ENCODE results near the gene ZBTB18. TPM values are rescaled to one million over a fixed set of nuclear protein-coding genes. Genes with fewer than 3 reads are reported as not detected.

Gene ZBTB18
- total RNA-seq, 1 experiment from 2014 or later = 29.4 TPM

DNA sequence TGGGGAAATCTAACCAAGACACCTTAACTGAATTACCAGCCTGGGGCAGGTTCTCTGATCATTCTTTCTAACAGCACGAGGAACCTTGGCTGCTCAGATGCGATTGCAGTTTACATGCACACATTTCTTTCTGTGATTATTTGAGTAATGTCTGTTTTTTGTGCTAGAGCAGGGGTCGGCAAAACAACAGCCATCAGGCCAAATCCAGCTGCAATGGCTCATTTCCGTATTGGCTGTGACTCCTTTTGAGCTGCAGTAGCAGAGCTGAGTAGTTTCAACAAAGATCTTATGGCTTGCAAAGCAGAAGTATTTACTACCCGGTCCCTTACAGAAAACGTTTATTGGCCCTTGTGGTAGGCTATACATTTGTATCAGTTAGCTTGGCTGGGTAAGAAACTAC lies 37.1 kb downstream of the ZBTB18 start:
- no peak for DNase-seq (ENCODE audit: low read depth)

DNA sequence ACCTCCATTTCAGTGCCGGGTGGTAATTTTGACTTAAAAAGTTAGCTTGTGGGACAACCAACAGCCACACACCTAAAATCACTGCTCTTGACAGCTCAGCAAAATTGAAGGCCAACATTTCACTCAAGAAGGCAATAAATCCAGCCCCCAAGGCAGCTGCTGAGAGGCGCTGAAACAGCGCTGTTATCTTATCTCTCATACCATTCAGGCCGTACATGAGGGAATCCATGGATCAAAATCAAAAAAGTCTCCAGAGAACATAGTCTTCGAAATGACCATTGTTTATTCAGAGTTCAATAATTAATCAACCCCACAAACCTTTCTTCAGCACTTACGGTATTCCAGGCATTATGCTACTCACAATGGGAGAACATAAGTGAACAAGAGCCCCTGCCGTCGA lies 38.5 kb downstream of the ZBTB18 start:
- DNase-seq (ENCODE audit: low read depth) = no peak

DNA sequence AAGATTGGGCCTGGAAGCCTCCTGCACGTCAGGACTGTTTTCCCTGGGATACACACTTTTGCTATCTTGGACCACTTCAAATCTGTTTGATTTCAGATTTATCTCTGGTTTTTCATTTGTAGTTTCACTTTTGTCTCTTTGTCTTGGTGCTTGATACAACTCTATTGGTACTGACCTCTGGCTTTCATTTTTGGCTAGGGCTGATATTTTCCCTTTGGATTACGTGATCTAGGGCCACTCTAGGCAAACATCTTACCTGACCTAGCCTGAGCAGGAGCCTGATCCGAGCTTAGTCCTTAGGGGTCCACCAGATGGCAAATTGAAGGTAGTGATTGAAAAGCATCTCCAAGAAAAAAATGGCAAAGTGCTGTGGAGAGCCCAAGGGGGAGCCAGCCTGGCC lies 39.6 kb downstream of the ZBTB18 start:
- no peak for DNase-seq (ENCODE audit: low read depth)

GRCh38 chr1:244092293-244092963 lies 41.3 kb downstream of the ZBTB18 start:
- peak; percentile 89 for DNase-seq (ENCODE audit: low read depth)

- no peak for DNase-seq (ENCODE audit: low read depth)
Measured at GRCh38 chr1:244092964-244093638, 42.0 kb downstream of the ZBTB18 start.

DNA sequence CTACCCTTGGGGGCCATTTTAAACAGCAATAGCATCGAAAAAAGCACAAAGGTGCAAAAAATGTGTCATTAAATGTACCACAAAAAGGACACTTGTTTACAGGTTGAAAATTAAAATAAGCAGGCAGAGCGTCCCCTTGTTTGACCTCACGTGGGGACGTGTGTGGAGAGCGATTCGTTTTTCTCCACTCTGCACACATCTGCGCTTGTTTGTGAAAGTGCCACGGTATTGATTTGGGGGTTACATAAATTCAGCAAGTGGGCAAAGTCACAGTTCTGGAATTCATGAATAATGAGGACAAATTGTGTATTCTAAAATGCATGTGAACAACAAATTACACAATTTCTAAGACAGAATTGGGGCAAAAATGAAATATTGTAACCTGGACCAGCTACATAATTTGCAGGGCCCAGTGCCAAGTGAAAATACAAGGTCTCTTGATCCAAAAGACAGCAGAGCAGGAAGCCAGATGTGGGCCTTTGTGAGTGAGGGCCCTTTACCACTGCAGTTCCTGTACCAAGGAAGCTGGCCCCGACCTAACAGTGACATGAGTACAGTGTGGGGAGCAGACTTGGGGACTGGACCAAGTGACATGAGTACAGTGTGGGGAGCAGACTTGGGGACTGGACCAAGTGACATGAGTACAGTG lies 43.9 kb downstream of the ZBTB18 start:
- no peak for DNase-seq (ENCODE audit: low read depth)

GRCh38 chr1:244095529-244095911 lies 44.4 kb downstream of the ZBTB18 start:
- DNase-seq (ENCODE audit: low read depth) = no peak

GRCh38 chr1:244096066-244096610 lies 45.1 kb downstream of the ZBTB18 start:
- DNase-seq (ENCODE audit: low read depth) = no peak

- no peak for DNase-seq (ENCODE audit: low read depth)
Measured at GRCh38 chr1:244096691-244097090, 45.6 kb downstream of the ZBTB18 start.

- DNase-seq (ENCODE audit: low read depth) = no peak
Measured at GRCh38 chr1:244097523-244098405, 46.7 kb downstream of the ZBTB18 start.

- no peak for DNase-seq (ENCODE audit: low read depth)
Measured at GRCh38 chr1:244099258-244099930, 48.3 kb downstream of the ZBTB18 start.

DNA sequence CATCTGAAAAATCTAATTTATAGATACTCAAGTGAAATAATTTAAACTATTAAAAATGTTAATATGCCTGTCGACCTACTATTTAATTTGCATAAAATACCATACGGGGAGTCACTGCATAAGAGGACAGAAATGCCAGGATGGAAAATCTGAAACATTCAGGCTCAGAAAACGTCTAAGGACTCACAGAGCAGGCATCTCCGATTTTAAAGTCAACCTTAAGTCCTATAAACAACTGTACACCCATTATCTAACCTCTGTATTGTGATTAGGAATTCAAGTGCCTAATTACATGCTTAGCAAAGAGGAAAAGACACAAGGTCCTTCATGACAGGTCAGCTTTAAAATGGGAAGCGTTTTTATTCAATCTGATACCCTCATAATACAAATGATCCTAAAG lies 49.2 kb downstream of the ZBTB18 start:
- no peak for DNase-seq (ENCODE audit: low read depth)

DNA sequence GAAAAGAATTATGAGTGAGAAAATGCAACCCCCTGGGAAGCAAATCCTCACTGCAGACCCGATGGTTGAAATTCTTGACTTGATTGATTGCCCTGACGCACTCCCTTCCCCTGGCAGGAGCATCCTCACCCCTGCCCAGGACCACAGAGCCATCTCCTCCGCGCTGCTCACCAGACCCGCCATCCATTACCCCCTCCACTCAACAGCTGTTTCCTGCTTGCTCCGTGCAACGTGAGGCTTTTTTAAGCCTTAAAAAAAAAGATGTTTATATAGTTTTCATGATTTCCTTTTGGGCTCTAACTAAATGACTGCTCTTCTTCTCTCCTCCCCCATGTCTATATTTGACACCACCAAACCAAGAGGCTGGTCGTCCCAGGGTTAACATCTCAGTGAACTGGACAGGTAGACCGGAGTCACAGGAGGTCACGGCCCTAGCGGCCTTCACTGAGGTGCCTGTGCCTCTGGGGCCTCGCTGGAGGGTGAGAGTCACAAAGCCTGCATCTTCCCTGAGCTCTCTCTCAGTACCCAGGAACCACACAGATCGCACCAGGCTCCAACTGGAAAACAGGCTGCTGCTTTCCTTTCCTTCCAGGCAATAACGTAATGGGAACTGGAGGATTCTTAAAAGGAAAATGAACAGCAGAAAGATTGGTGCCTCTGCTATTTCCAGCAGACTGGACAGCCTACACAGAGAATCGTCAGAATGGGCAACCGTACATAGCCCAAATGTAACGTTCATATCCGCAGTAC lies 49.8 kb downstream of the ZBTB18 start:
- DNase-seq (ENCODE audit: low read depth) = no peak

DNA sequence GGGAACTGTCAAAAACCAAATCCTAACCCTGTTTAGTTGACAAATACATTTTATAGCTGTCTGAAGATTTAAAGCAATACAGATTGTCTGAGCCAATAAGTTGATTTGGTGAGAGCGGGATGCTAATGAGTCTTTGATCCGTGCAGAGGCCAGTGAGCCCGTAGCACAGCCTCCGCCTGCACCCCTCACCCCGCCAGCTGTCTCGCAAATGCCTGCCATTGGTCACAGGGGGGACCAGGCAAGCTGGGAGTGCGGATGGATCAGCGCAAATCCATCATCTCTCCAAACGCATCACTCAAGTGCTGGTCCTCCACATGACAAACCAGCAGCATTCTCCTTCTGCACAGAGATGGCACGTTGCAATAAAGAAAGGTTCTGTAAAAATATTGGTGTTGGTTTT lies 51.0 kb downstream of the ZBTB18 start:
- no peak for DNase-seq (ENCODE audit: low read depth)

GRCh38 chr1:244102468-244102867 lies 51.4 kb downstream of the ZBTB18 start:
- no peak for DNase-seq (ENCODE audit: low read depth)

DNA sequence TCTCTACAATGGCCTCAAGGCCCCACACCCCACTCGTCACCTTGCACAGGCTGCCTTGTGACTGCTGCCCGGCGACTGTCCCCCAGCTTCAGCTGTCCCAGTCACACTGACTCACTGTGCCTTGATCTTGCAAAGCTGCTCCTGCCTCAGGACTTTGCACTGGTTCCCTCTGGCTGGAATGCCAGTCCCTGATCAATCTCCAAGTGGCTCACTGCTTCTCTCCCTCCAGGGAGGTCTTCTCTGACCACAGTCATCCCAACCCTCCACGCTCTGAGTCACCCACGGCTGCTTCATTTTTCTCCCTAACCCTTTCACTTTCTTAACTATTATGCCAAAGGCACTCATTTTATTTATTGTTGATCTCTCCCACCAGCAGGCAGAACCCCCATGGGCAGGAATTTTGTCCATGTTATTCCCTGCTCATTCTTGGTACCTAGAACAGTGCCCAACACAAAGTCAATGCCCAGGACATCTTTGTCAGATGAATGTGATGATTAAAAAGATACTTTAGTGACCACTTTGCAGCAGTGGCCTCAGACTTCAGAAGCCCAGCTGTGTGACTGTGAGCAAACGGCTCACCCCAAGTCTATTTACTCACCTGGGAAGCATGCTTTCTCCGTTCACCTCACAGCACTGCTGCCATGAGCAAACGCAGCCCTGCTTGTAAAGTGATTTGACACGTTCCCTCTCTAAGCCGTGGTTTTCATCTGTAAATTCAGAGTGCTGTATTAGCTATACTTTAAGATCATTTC lies 53.4 kb downstream of the ZBTB18 start:
- DNase-seq (ENCODE audit: low read depth) = peak; percentile 98

- no peak for DNase-seq (ENCODE audit: low read depth)
Measured at GRCh38 chr1:244106176-244106575, 55.1 kb downstream of the ZBTB18 start.
